Stimulated activated CD8-positive, alpha-beta memory T cell treated with anti-CD3 and anti-CD28 coated beads, Interleukin-7, amount 100 ng/mL, for 48 hours (primary cell): Measurements from ENCODE around the gene ATP5IF1.

Experiments
- DNase-seq, 2 donors: peaks; one replicate each; pipeline ENCODE4 v3.0.0-alpha.2; 2020; ENCODE audit warnings: low read depth in 1 of 2; ENCODE audit errors: extremely low read depth in 1 of 2

Gene ATP5IF1

GRCh38 chr1:28264897-28265296 is 29.0 kb downstream of the ATP5IF1 start:
- DNase-seq, result no peak

- DNase-seq, result no peak
These were observed 29.7 kb downstream of the ATP5IF1 start for GRCh38 chr1:28265577-28265976.

GRCh38 chr1:28266920-28267322 is 31.0 kb downstream of the ATP5IF1 start:
- no peak for DNase-seq

- no peak for DNase-seq
These were observed 31.7 kb downstream of the ATP5IF1 start for GRCh38 chr1:28267633-28268032.

- no peak for DNase-seq
These were observed 33.6 kb downstream of the ATP5IF1 start for GRCh38 chr1:28269529-28269928.

GRCh38 chr1:28272215-28272852 is 36.4 kb downstream of the ATP5IF1 start:
- no peak for DNase-seq

GRCh38 chr1:28273216-28273860 is 37.4 kb downstream of the ATP5IF1 start:
- no peak for DNase-seq

- no peak for DNase-seq
These were observed 42.8 kb downstream of the ATP5IF1 start for GRCh38 chr1:28278763-28279162.

GRCh38 chr1:28279721-28280120 is 43.8 kb downstream of the ATP5IF1 start:
- DNase-seq, result no peak

- no peak for DNase-seq
These were observed 44.6 kb downstream of the ATP5IF1 start for GRCh38 chr1:28280501-28280900.

- no peak for DNase-seq
These were observed 45.1 kb downstream of the ATP5IF1 start for GRCh38 chr1:28280977-28281381.

GRCh38 chr1:28281608-28282425 is 45.9 kb downstream of the ATP5IF1 start:
- DNase-seq, result no peak

GRCh38 chr1:28282426-28283407 is 46.8 kb downstream of the ATP5IF1 start:
- DNase-seq, result no peak

GRCh38 chr1:28286111-28286510 is 50.2 kb downstream of the ATP5IF1 start:
- no peak for DNase-seq
